Measurements from ENCODE around the gene LMO1. TPM values are rescaled to one million over a fixed set of nuclear protein-coding genes. Genes with fewer than 3 reads are reported as not detected.

The LMO1 gene
- total RNA-seq, 4 donors from 2014 or later, result not detected

GRCh38 chr11:8231979-8232378 lies 31.7 kb downstream of the LMO1 start:
- H3K4me3 ChIP-seq, result no peak overlapping the region
- H3K27me3 ChIP-seq, result no peaks in the 10 kb centered on the region
- TF ChIP-seq CTCF (IDR thresholded peaks at IDR 0.05) (no peak), EP300 (IDR thresholded peaks at IDR 0.05) (no peak), POLR2A (IDR thresholded peaks at IDR 0.05) (no peak)
- no peaks in the 10 kb centered on the region for H3K9me3 ChIP-seq
- no peaks in the 10 kb centered on the region for H3K36me3 ChIP-seq
- no peak for DNase-seq (ENCODE audit: low spot score in 2 of 2)
- WGBS, 2 donors, result 72 to 75% methylated on average over 5 of the region's 5 CpGs
- no peak overlapping the region for H3K27ac ChIP-seq
- no peaks in the 10 kb centered on the region for H3K4me1 ChIP-seq

GRCh38 chr11:8230921-8231847 lies 32.5 kb downstream of the LMO1 start:
- Histone ChIP-seq H3K27me3 (no peaks in the 10 kb centered on the region), H3K36me3 (no peaks in the 10 kb centered on the region), H3K4me1 (no peaks in the 10 kb centered on the region), H3K9me3 (no peaks in the 10 kb centered on the region), H3K27ac (no peak overlapping the region), H3K4me3 (no peak overlapping the region)
- TF ChIP-seq EP300 (IDR thresholded peaks at IDR 0.05) (no peak), CTCF (IDR thresholded peaks at IDR 0.05) (no peak), POLR2A (IDR thresholded peaks at IDR 0.05) (no peak)
- DNase-seq (ENCODE audit: low spot score in 2 of 2), result no peak
- WGBS, 2 donors, result 86 to 88% methylated on average over 17 to 19 of the region's 21 CpGs

GRCh38 chr11:8230178-8230859 lies 33.4 kb downstream of the LMO1 start:
- no peak for TF ChIP-seq POLR2A (IDR thresholded peaks at IDR 0.05)
- TF ChIP-seq EP300 (IDR thresholded peaks at IDR 0.05), result no peak
- no peak for TF ChIP-seq CTCF (IDR thresholded peaks at IDR 0.05)
- no peaks in the 10 kb centered on the region for H3K9me3 ChIP-seq
- H3K36me3 ChIP-seq, result no peaks in the 10 kb centered on the region
- no peak for DNase-seq (ENCODE audit: low spot score in 2 of 2)
- H3K4me3 ChIP-seq, result no peak overlapping the region
- WGBS, 2 donors, result 90 to 97% methylated on average over 15 to 21 of the region's 22 CpGs
- no peak overlapping the region for H3K27ac ChIP-seq
- H3K27me3 ChIP-seq, result no peaks in the 10 kb centered on the region
- peaks cover 0 to 6% (median 0%) of the 10 kb centered on the region in 4 donors for H3K4me1 ChIP-seq

GRCh38 chr11:8229299-8230177 lies 34.1 kb downstream of the LMO1 start:
- Histone ChIP-seq H3K36me3 (no peaks in the 10 kb centered on the region), H3K27ac (no peak overlapping the region), H3K27me3 (peaks cover 0 to 3% of the 10 kb centered on the region in 2 donors), H3K4me1 (peaks cover 0 to 6% (median 0%) of the 10 kb centered on the region in 4 donors), H3K4me3 (no peak overlapping the region), H3K9me3 (no peaks in the 10 kb centered on the region)
- no peak for TF ChIP-seq POLR2A (IDR thresholded peaks at IDR 0.05)
- TF ChIP-seq EP300 (IDR thresholded peaks at IDR 0.05), result no peak
- TF ChIP-seq CTCF (IDR thresholded peaks at IDR 0.05), result no peak
- 59 to 60% methylated on average over 9 of the region's 9 CpGs for WGBS, 2 donors
- DNase-seq (ENCODE audit: low spot score in 2 of 2), result no peak
